Body of pancreas (tissue), 4 donors: ENCODE data around the gene RALGPS2.

Source experiments
- POLR2A ChIP-seq, 3 donors: fragments of 450-650 bp; IDR thresholded peaks; one replicate each; pipeline ENCODE4 v1.6.1; 2016; ENCODE audit warnings: antibody characterized with exemption in 3 of 3, mild to moderate bottlenecking in 2 of 3
- TF ChIP-seq, protein P1 (sequence below), 7 experiments: fragments of 450-650 bp in 4 of 7; fragments of 200-600 bp in 3 of 7; sonication (generic) in 3 of 7; IDR thresholded peaks; one replicate each; pipeline ENCODE4 v1.5.1; 2016 to 2019; ENCODE audit warnings: antibody characterized with exemption in 7 of 7

DNA sequence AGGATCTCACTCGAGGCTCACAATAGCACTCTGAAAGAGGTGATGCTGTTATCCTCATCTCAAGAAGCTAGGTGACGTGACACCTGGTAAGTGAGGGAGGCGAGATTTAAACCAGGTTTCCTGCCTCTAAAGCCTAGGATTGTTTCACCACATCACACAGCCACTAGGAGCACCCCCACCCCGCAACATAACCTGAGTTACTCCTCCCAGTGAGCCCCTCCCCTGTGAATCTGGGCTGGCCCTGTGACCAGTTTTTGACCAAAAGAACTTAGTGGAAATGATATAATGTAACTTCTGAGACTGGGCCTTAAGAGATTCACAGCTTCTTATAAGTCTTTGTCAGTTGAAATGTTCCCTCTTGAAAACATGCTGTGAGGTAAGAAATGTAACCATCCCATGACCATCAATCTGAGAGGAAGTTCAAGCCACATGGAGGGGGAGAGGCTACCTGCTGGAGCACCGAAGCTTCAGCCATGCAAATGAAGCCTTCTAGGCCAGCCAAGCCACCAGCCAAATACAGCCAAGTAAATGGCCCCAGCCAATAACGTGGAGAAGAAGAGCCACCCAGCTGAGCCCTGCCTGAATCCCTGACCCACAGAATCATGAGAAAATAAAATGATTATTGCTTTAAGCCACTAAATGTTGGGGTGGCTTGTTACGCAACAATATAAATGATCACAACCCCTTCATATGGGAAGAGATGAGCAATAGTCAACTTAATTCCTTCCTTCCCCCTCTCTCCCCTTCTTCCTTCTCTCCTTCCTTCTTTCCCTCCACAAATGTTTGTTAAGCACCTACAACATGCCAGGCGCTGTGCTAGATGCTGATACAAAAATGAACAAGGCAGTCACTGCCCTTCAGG is 239.7 kb downstream of the RALGPS2 start:
- TF ChIP-seq, protein P1, sequence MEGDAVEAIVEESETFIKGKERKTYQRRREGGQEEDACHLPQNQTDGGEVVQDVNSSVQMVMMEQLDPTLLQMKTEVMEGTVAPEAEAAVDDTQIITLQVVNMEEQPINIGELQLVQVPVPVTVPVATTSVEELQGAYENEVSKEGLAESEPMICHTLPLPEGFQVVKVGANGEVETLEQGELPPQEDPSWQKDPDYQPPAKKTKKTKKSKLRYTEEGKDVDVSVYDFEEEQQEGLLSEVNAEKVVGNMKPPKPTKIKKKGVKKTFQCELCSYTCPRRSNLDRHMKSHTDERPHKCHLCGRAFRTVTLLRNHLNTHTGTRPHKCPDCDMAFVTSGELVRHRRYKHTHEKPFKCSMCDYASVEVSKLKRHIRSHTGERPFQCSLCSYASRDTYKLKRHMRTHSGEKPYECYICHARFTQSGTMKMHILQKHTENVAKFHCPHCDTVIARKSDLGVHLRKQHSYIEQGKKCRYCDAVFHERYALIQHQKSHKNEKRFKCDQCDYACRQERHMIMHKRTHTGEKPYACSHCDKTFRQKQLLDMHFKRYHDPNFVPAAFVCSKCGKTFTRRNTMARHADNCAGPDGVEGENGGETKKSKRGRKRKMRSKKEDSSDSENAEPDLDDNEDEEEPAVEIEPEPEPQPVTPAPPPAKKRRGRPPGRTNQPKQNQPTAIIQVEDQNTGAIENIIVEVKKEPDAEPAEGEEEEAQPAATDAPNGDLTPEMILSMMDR (IDR thresholded peaks at IDR 0.05) = no peak
- no peak for TF ChIP-seq POLR2A (IDR thresholded peaks at IDR 0.05)
